GM12872 (cell line): ENCODE results near the gene RTN3.

Experiments used
- CTCF ChIP-seq: IDR thresholded peaks from 3 replicates; pipeline ENCODE4 v1.5.1; 2011; ENCODE audit warnings: low read depth, mild to moderate bottlenecking, low read length, moderate library complexity; ENCODE audit not compliant: insufficient read depth

The RTN3 gene

GRCh38 chr11:63687845-63688244, 6.5 kb downstream of the RTN3 start:
- TF ChIP-seq CTCF, result no peak

- TF ChIP-seq CTCF, result no peak
Measured at GRCh38 chr11:63694596-63694995, 13.3 kb downstream of the RTN3 start.

GRCh38 chr11:63698976-63699733, 17.9 kb downstream of the RTN3 start:
- no peak for TF ChIP-seq CTCF

- TF ChIP-seq CTCF, result no peak
Measured at GRCh38 chr11:63699896-63700295, 18.6 kb downstream of the RTN3 start.

GRCh38 chr11:63705526-63705925, 24.2 kb downstream of the RTN3 start:
- TF ChIP-seq CTCF, result no peak

- TF ChIP-seq CTCF, result no peak
Measured at GRCh38 chr11:63708764-63709163, 27.5 kb downstream of the RTN3 start.

GRCh38 chr11:63709336-63709884, 28.1 kb downstream of the RTN3 start:
- no peak for TF ChIP-seq CTCF
